AG10803 (cell line): ENCODE results near the gene SLC13A1.
A peak's percentile ranks its signal among the peaks of the same experiment; 100 is the strongest.

Experiments
- DNase-seq: peaks from one replicate; pipeline ENCODE4 v3.0.0; 2010; ENCODE audit warnings: low read depth
- H3K4me3 ChIP-seq: 2 replicates; pipeline ENCODE4 v1.5.1; 2011; ENCODE audit warnings: mild to moderate bottlenecking, low read length, control low read depth
- TF ChIP-seq, protein P1 (sequence below): conservative IDR thresholded peaks from 2 replicates; pipeline ENCODE4 v1.5.1; 2011; ENCODE audit warnings: mild to moderate bottlenecking, low read length, control low read depth, inconsistent platforms

The SLC13A1 gene

DNA sequence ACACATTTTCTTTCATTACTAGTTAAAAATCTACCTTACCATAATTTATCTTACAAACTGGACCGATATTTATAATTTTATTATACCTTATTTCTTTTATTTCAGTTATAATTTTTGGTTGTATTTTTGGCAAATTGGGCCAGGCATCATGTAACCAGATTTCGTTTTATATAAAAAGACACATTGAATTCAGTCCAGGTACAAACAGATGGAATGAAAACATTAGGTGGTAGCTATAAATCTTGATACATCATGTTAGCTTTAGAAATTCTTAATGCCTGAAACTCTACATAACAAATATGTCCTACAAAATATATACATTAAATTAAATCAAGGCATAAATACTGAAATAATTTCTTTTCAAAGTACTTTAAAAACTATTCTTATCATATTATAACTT is 73.1 kb downstream of the SLC13A1 start:
- DNase-seq, result no peak
- TF ChIP-seq, protein P1, sequence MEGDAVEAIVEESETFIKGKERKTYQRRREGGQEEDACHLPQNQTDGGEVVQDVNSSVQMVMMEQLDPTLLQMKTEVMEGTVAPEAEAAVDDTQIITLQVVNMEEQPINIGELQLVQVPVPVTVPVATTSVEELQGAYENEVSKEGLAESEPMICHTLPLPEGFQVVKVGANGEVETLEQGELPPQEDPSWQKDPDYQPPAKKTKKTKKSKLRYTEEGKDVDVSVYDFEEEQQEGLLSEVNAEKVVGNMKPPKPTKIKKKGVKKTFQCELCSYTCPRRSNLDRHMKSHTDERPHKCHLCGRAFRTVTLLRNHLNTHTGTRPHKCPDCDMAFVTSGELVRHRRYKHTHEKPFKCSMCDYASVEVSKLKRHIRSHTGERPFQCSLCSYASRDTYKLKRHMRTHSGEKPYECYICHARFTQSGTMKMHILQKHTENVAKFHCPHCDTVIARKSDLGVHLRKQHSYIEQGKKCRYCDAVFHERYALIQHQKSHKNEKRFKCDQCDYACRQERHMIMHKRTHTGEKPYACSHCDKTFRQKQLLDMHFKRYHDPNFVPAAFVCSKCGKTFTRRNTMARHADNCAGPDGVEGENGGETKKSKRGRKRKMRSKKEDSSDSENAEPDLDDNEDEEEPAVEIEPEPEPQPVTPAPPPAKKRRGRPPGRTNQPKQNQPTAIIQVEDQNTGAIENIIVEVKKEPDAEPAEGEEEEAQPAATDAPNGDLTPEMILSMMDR, result no peak
- H3K4me3 ChIP-seq, result no peak overlapping the region

- TF ChIP-seq, protein P1, result no peak
- H3K4me3 ChIP-seq, result no peak overlapping the region
- DNase-seq, result no peak
These were observed 73.6 kb downstream of the SLC13A1 start for GRCh38 chr7:123126171-123126570.

DNA sequence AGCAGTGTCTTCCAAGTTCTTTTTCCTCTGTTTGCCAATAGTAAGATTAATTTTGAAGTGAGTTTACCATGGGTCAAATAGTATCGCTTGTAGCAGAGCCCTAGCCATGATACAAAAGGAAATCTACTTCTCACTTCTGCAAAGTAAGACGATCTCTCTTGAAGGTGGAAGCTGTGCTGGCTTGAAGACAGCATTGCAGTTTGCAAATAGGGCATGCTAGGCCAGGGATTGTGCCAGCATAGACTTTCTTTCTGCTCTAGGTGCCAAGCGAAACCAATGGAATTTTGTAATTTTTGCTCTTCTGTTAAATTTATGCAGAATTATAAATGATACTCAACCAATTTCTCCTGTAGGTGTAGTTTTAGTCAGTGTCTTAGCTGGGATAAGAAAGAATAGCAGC is 74.5 kb downstream of the SLC13A1 start:
- no peak for DNase-seq
- TF ChIP-seq, protein P1, result no peak
- H3K4me3 ChIP-seq, result no peak overlapping the region

- no peak for DNase-seq
- TF ChIP-seq, protein P1, result no peak
- H3K4me3 ChIP-seq, result no peak overlapping the region
These were observed 76.9 kb downstream of the SLC13A1 start for GRCh38 chr7:123122916-123123315.

DNA sequence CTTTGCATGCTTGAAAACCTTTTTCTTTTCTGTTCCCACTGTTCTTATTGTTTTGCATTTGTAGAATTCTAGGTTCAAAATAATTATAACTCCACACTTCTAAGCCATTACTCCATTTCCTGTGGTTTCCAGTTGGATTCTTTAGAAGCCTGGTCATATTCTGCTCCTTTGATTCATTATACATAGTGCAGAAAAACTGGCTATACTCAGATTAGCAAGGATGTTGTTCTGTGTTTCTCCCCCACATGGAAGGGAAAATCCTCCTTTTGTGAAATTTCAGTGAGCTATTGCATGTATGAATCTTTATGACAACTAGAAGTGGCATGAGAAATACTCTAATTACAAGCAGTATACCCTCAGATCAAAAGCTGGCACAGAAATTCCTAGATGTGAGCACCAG is 79.5 kb downstream of the SLC13A1 start:
- no peak overlapping the region for H3K4me3 ChIP-seq
- DNase-seq, result peak; percentile 48
- TF ChIP-seq, protein P1, result no peak

GRCh38 chr7:123115331-123115730 is 84.4 kb downstream of the SLC13A1 start:
- TF ChIP-seq, protein P1, result no peak
- H3K4me3 ChIP-seq, result no peak overlapping the region
- DNase-seq, result no peak

GRCh38 chr7:123114288-123114687 is 85.5 kb downstream of the SLC13A1 start:
- TF ChIP-seq, protein P1, result no peak
- DNase-seq, result no peak
- H3K4me3 ChIP-seq, result no peak overlapping the region
